K562 (cell line): Measurements from ENCODE around the gene TUBA8. TPM values are rescaled to one million over a fixed set of nuclear protein-coding genes. Genes with fewer than 3 reads are reported as not detected.

Source experiments
- BHLHE40 ChIP-seq: IDR thresholded peaks from 2 replicates; pipeline ENCODE4 v1.6.1; 2011; ENCODE audit warnings: low read length, improper control_type of control experiment
- CBFA2T2 ChIP-seq: fragments of 450-650 bp; conservative IDR thresholded peaks from 2 replicates; pipeline ENCODE4 v1.6.1; 2017; ENCODE audit warnings: mild to moderate bottlenecking
- CHD2 ChIP-seq: IDR thresholded peaks from 2 replicates; pipeline ENCODE4 v1.6.1; 2011; ENCODE audit warnings: low read depth, low read length
- ELF1 ChIP-seq: fragments of 200-800 bp; sonication (Bioruptor generic); IDR thresholded peaks from 2 replicates; pipeline ENCODE4 v1.6.1; 2016; ENCODE audit warnings: missing genetic modification characterization, missing compliant biosample characterization
- ETV5 ChIP-seq: sonication (generic); formaldehyde crosslinking; IDR thresholded peaks from 2 replicates; pipeline ENCODE4 v1.4.0; 2020; ENCODE audit warnings: low read depth, mild to moderate bottlenecking, missing genetic modification reagents
- FOXM1 ChIP-seq, 2 experiments: fragments of 450-650 bp in 1 of 2; sonication (generic) in 1 of 2; formaldehyde crosslinking in 1 of 2; IDR thresholded peaks; 2 replicates each; pipeline versions ENCODE4 v1.6.1 to v1.9.0; 2017 to 2022; ENCODE audit warnings: low read depth in 2 of 2, mild to moderate bottlenecking in 2 of 2, missing genetic modification reagents in 1 of 2, moderate library complexity in 1 of 2
- GABPB1 ChIP-seq: sonication (generic); formaldehyde crosslinking; IDR thresholded peaks from 2 replicates; pipeline ENCODE4 v1.8.0; 2022; ENCODE audit warnings: mild to moderate bottlenecking, missing genetic modification reagents
- IRF2 ChIP-seq: sonication (generic); formaldehyde crosslinking; IDR thresholded peaks from 2 replicates; pipeline ENCODE4 v1.8.1; 2022; ENCODE audit warnings: mild to moderate bottlenecking, missing genetic modification reagents
- KLF1 ChIP-seq: fragments of 450-650 bp; IDR thresholded peaks from 2 replicates; pipeline ENCODE4 v1.6.1; 2016; ENCODE audit warnings: missing genetic modification characterization, missing compliant biosample characterization
- MCM2 ChIP-seq: fragments of 450-650 bp; IDR thresholded peaks from 2 replicates; pipeline ENCODE4 v1.6.1; 2017; ENCODE audit warnings: low read depth, mild to moderate bottlenecking
- MXI1 ChIP-seq: IDR thresholded peaks from 2 replicates; pipeline ENCODE4 v1.6.1; 2011; ENCODE audit warnings: low read depth, mild to moderate bottlenecking, improper control_type of control experiment, low read length
- NCOA2 ChIP-seq, 2 experiments: fragments of 450-650 bp; IDR thresholded peaks; 2 replicates each; pipeline ENCODE4 v1.6.1; 2018; ENCODE audit warnings: mild to moderate bottlenecking in 2 of 2, moderate library complexity in 1 of 2; ENCODE audit not compliant: partially characterized antibody in 2 of 2
- PTBP1 ChIP-seq: fragments of 200-400 bp; formaldehyde crosslinking; IDR thresholded peaks from 2 replicates; pipeline ENCODE4 v1.6.1; 2017; ENCODE audit warnings: low read depth, low read length
- SFPQ ChIP-seq: fragments of 200-400 bp; formaldehyde crosslinking; IDR thresholded peaks from 2 replicates; pipeline ENCODE4 v1.6.1; 2017; ENCODE audit warnings: mild to moderate bottlenecking, low read depth, low read length, moderate library complexity
- SOX6 ChIP-seq: fragments of 450-650 bp; IDR thresholded peaks from 2 replicates; pipeline ENCODE4 v1.6.1; 2014; ENCODE audit warnings: mild to moderate bottlenecking
- SREBF2 ChIP-seq: sonication (generic); formaldehyde crosslinking; IDR thresholded peaks from 2 replicates; pipeline ENCODE4 v1.4.0; 2020; ENCODE audit warnings: mild to moderate bottlenecking, missing genetic modification reagents
- TBP ChIP-seq: optimal IDR thresholded peaks from 2 replicates; pipeline ENCODE3; 2011; ENCODE audit warnings: low read depth, low read length, improper control_type of control experiment
- WHSC1 ChIP-seq: IDR thresholded peaks from one replicate; pipeline ENCODE4 v1.6.1; 2012; ENCODE audit warnings: low read length, control low read depth, inconsistent platforms
- ZFP36 ChIP-seq: fragments of 150-350 bp; IDR thresholded peaks from 2 replicates; pipeline ENCODE4 v1.6.1; 2018; ENCODE audit warnings: low read length, low read depth; ENCODE audit not compliant: partially characterized antibody
- ZNF175 ChIP-seq: fragments of 200-800 bp; sonication (Bioruptor generic); IDR thresholded peaks from 2 replicates; pipeline ENCODE4 v1.6.1; 2016; ENCODE audit warnings: low read depth, mild to moderate bottlenecking, missing genetic modification characterization, missing compliant biosample characterization
- ZNF280B ChIP-seq: fragments of 250-450 bp; sonication (Bioruptor Pico); IDR thresholded peaks from 2 replicates; pipeline ENCODE4 v1.5.1; 2021; ENCODE audit warnings: mild to moderate bottlenecking
- ZNF561 ChIP-seq: fragments of 450-650 bp; formaldehyde crosslinking; conservative IDR thresholded peaks from 2 replicates; pipeline ENCODE4 v1.4.0; 2020; ENCODE audit warnings: mild to moderate bottlenecking, moderate library complexity
- ZNF766 ChIP-seq: fragments of 200-800 bp; sonication (Bioruptor generic); conservative IDR thresholded peaks from 2 replicates; pipeline ENCODE4 v1.6.1; 2016; ENCODE audit warnings: missing genetic modification characterization, missing compliant biosample characterization
- ZZZ3 ChIP-seq: fragments of 450-650 bp; IDR thresholded peaks from 2 replicates; pipeline ENCODE4 v1.6.1; 2016; ENCODE audit warnings: antibody characterized with exemption, mild to moderate bottlenecking, moderate library complexity
- polyA plus RNA-seq, 8 experiments: library from polyadenylated mRNA; depleted of rRNA in 4 of 8; stranded (reverse) in 5 of 8; unstranded in 3 of 8; fragments of >200 nt; fragmentation: Nextera tagmentation in 2 of 8; fragmentation: Illumina TruSeq in 1 of 8; extraction: Ambion mirVana in 2 of 8; extraction: Trizol in 1 of 8; gene quantifications; 2 replicates each; pipeline versions ENCODE4 v1.2.1 to v1.2.3, GENCODE V29; 2011 to 2014; ENCODE audit warnings: inconsistent platforms in 1 of 8, missing spikeins in 1 of 8
- total RNA-seq, 7 experiments: library from RNA; depleted of rRNA in 6 of 7; stranded (reverse); fragments of >200 nt in 6 of 7; fragmentation: Illumina TruSeq in 2 of 7; extraction: Trizol in 2 of 7; gene quantifications; 2 replicates each; pipeline versions ENCODE4 v1.2.1 to v1.2.3, GENCODE V29; 2011 to 2021; ENCODE audit warnings: low replicate concordance in 1 of 7
- TF ChIP-seq, protein P1 (sequence below): sonication (generic); formaldehyde crosslinking; IDR thresholded peaks from 2 replicates; pipeline ENCODE4 v1.9.0; 2022; ENCODE audit warnings: mild to moderate bottlenecking, missing genetic modification reagents
- TF ChIP-seq, protein P2 (sequence below): sonication (generic); formaldehyde crosslinking; IDR thresholded peaks from 2 replicates; pipeline ENCODE4 v1.8.0; 2022; ENCODE audit warnings: missing genetic modification reagents, mild to moderate bottlenecking, moderate library complexity, borderline replicate concordance

The TUBA8 gene
- total and polyA plus RNA-seq, 9 of the 15 experiments (the other 6 are each of a cell fraction or from before 2014, with no cell fraction given): 0.07 to 1.1 (median 0.65) TPM

DNA sequence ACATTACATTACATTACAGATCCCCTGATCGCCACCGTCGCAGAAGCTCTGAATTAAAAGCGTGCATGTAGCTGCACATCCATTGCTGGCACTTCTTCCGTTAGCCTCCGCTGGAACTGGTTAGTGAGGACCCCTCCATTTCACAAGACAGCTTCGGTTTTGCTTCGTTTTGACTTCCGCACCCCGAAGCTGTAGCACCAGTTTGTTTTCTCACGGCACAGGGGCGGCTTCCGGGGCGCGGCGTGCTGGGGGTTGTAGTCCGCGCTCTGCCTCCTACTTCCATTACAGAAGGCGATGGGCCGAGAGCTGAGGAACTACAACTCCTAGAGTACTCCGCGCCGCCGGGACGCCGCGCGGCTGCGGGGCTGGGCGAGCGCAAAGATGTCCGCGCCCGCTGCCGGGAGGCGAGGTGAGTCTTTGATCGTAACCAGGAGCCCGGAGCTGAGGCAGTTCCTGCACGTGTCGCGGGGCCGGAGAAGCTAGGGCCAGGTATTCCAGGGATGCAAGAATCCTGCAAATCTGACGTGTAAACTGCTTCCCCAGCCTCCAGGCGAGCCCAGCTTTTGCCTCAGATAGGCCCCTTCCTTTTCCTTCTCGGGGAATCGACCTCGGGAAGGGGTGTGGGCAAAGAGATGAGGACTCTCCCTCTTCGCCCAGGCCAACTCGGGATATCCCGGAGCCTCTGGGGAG is 32.8 kb upstream of the TUBA8 start, which contains the start of gene PEX26 (continued):
- no peak for TF ChIP-seq NCOA2 (IDR thresholded peaks at IDR 0.05; ENCODE audit: partially characterized antibody in 2 of 2)
- no peak for TF ChIP-seq CBFA2T2
- TF ChIP-seq KLF1: peak; percentile 79
- peak; percentile 97 for TF ChIP-seq ELF1 (tag)
- TF ChIP-seq PTBP1: no peak
- TF ChIP-seq ZZZ3: no peak
- no peak for TF ChIP-seq IRF2
- TF ChIP-seq SREBF2 (CRISPR knock-in tag): no peak
- TF ChIP-seq CHD2: peak; percentile 47
- TF ChIP-seq FOXM1 (IDR thresholded peaks at IDR 0.05; ENCODE audit: low read depth): no peak
- no peak for TF ChIP-seq FOXM1 (CRISPR knock-in tag; IDR thresholded peaks at IDR 0.05; ENCODE audit: low read depth)
- peak; percentile 94 for TF ChIP-seq GABPB1 (CRISPR knock-in tag)
- TF ChIP-seq, protein P1, sequence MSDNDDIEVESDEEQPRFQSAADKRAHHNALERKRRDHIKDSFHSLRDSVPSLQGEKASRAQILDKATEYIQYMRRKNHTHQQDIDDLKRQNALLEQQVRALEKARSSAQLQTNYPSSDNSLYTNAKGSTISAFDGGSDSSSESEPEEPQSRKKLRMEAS: peak; percentile 62
- peak; percentile 54 for TF ChIP-seq BHLHE40
- TF ChIP-seq ZNF280B (CRISPR knock-in tag): no peak
- TF ChIP-seq, protein P2, sequence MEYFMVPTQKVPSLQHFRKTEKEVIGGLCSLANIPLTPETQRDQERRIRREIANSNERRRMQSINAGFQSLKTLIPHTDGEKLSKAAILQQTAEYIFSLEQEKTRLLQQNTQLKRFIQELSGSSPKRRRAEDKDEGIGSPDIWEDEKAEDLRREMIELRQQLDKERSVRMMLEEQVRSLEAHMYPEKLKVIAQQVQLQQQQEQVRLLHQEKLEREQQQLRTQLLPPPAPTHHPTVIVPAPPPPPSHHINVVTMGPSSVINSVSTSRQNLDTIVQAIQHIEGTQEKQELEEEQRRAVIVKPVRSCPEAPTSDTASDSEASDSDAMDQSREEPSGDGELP (CRISPR knock-in tag): peak; percentile 81; the same call in 1 of the 2 replicates
- TF ChIP-seq ZNF175: peak; percentile 85; the same call in 1 of the 2 replicates
- TF ChIP-seq MXI1: peak; percentile 86
- peak; percentile 85 for TF ChIP-seq ETV5 (CRISPR knock-in tag)
- TF ChIP-seq ZNF766 (CRISPR knock-in tag): peak; percentile 94
- no peak for TF ChIP-seq SFPQ
- no peak for TF ChIP-seq WHSC1
- no peak for TF ChIP-seq ZFP36
- TF ChIP-seq SOX6: no peak
- TF ChIP-seq MCM2: no peak
- peak; percentile 74 for TF ChIP-seq TBP
- TF ChIP-seq ZNF561 (CRISPR knock-in tag): no peak
